Loucy (cell line): ENCODE data around the gene LHX6.

Source experiments
- H2AFZ ChIP-seq: fragments of 200-600 bp; sonication (generic); 2 replicates; pipeline ENCODE4 v1.6.0; 2016; ENCODE audit warnings: antibody characterized with exemption, mild to moderate bottlenecking, low read length, moderate library complexity
- H3F3A ChIP-seq: fragments of 200-600 bp; 2 replicates; pipeline ENCODE4 v1.6.0; 2016; ENCODE audit warnings: antibody characterized with exemption, low read depth, mild to moderate bottlenecking
- H3K27me3 ChIP-seq: fragments of 200-600 bp; sonication (generic); 2 replicates; pipeline ENCODE4 v1.6.1; 2014; ENCODE audit warnings: low read length, mild to moderate bottlenecking; ENCODE audit not compliant: insufficient read depth, poor library complexity, severe bottlenecking
- H3K36me3 ChIP-seq: fragments of 200-600 bp; sonication (generic); 2 replicates; pipeline ENCODE4 v1.6.1; 2016; ENCODE audit warnings: low read length; ENCODE audit not compliant: insufficient read depth
- H3K4me1 ChIP-seq: fragments of 200-600 bp; sonication (generic); 2 replicates; pipeline ENCODE4 v1.5.1; 2014; ENCODE audit warnings: low read length, mild to moderate bottlenecking; ENCODE audit not compliant: insufficient read depth, poor library complexity, severe bottlenecking
- H3K4me2 ChIP-seq: fragments of 200-600 bp; sonication (generic); 2 replicates; pipeline ENCODE4 v1.6.0; 2014; ENCODE audit warnings: antibody characterized with exemption, low read length, low read depth, mild to moderate bottlenecking; ENCODE audit not compliant: poor library complexity, severe bottlenecking
- H3K4me3 ChIP-seq: fragments of 200-600 bp; sonication (generic); 2 replicates; pipeline ENCODE4 v1.5.1; 2014; ENCODE audit warnings: low read length, mild to moderate bottlenecking, mixed read lengths; ENCODE audit not compliant: poor library complexity, severe bottlenecking
- H3K79me2 ChIP-seq: fragments of 200-600 bp; sonication (generic); 2 replicates; pipeline ENCODE4 v1.6.1; 2014; ENCODE audit warnings: low read length; ENCODE audit not compliant: insufficient read depth
- H3K9ac ChIP-seq: fragments of 200-600 bp; sonication (generic); 2 replicates; pipeline ENCODE4 v1.6.0; 2014; ENCODE audit warnings: mild to moderate bottlenecking, low read depth, low read length, moderate library complexity; ENCODE audit not compliant: poor library complexity, severe bottlenecking
- H3K9me2 ChIP-seq: fragments of 200-600 bp; sonication (generic); replicated peaks from 2 replicates; pipeline ENCODE4 v1.6.1; 2016; ENCODE audit warnings: low read depth, low read length, mixed read lengths
- H3K9me3 ChIP-seq: fragments of 200-600 bp; sonication (generic); 2 replicates; pipeline ENCODE4 v1.6.1; 2014; ENCODE audit warnings: mild to moderate bottlenecking, antibody characterized with exemption, low read length, low read depth; ENCODE audit not compliant: insufficient read depth
- H4K20me1 ChIP-seq: fragments of 200-600 bp; sonication (generic); 2 replicates; pipeline ENCODE4 v1.6.0; 2014; ENCODE audit warnings: antibody characterized with exemption, low read length, mild to moderate bottlenecking; ENCODE audit not compliant: insufficient read depth, poor library complexity, severe bottlenecking
- CTCF ChIP-seq: fragments of 200-600 bp; sonication (generic); conservative IDR thresholded peaks from 2 replicates; pipeline ENCODE4 v1.5.1; 2014; ENCODE audit warnings: mild to moderate bottlenecking, antibody characterized with exemption, low read length
- EZH2phosphoT487 ChIP-seq: fragments of 200-600 bp; IDR thresholded peaks from 2 replicates; pipeline ENCODE4 v1.6.1; 2018; ENCODE audit warnings: antibody characterized with exemption, mild to moderate bottlenecking, moderate library complexity, borderline replicate concordance

LHX6 gene

GRCh38 chr9:122264360-122265148, 35.8 kb upstream of the LHX6 start, which contains the start of the genes MRRF and RBM18:
MRRF (plus strand) TSS chr9:122264882; CDS start chr9:122270892, 6,010 bp downstream.
RBM18 (minus strand) TSS chr9:122264840; CDS start chr9:122261492, 3,348 bp downstream.
- H3F3A ChIP-seq, result no peaks in the 10 kb centered on the region
- peaks cover 13% of the 10 kb centered on the region; the same call in 1 of the 2 replicates for H3K36me3 ChIP-seq
- no peaks in the 10 kb centered on the region for H3K9me2 ChIP-seq
- no peaks in the 10 kb centered on the region for H3K27me3 ChIP-seq
- peak within 1 kb of the TSS; percentile 94 for H2AFZ ChIP-seq
- H3K79me2 ChIP-seq, result peaks cover 77% of the 10 kb centered on the region
- TF ChIP-seq EZH2phosphoT487 (no peak), CTCF (no peak)
- peak within 1 kb of the TSS; percentile 86 for H3K4me3 ChIP-seq
- H3K9ac ChIP-seq, result peak within 1 kb of the TSS; percentile 92
- no peaks in the 10 kb centered on the region for H3K9me3 ChIP-seq
- peaks cover 28% of the 10 kb centered on the region for H4K20me1 ChIP-seq
- peak within 1 kb of the TSS; percentile 79 for H3K4me2 ChIP-seq
- H3K4me1 ChIP-seq, result peaks cover 49% of the 10 kb centered on the region

DNA sequence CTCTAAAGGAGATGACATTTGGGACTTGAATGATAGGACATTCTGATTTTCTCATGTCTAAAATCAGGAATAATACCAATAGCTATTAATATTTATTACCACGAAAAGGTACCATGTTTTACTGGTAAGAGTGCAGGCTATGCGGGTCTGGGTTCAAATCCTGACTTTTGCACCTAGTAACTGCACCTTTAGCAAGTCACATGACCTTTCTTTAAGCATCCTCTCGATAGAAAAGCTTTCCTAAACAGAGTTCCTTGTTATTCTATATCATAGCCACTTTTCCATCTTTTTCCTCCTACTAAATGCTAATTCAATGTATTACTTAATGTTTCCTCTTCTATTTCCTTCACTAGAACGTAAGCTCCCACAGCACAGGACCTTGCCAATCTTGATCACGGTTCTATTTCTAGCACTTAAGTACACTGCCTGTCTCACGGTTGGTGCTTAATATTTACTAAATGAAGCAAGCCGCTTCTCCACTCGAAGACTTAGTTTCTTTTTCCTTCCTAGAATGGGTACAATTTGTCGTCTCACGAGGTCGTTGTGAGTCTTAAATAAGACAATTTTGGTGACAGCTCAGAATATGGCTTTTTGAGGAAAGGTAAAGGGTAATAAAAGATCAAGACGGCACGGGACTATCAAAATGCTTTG, 35.1 kb upstream of the LHX6 start:
- Histone ChIP-seq H3K4me3 (peak overlapping the region; percentile 86), H3K4me2 (peak overlapping the region; percentile 79), H3K27me3 (no peaks in the 10 kb centered on the region), H4K20me1 (peaks cover 28% of the 10 kb centered on the region), H3K79me2 (peaks cover 80% of the 10 kb centered on the region), H2AFZ (peak overlapping the region; percentile 94; the same call in 1 of the 2 replicates), H3K9ac (peak overlapping the region; percentile 92), H3K36me3 (peaks cover 19% of the 10 kb centered on the region; the same call in 1 of the 2 replicates), H3K9me3 (no peaks in the 10 kb centered on the region), H3F3A (no peaks in the 10 kb centered on the region), H3K4me1 (peaks cover 49% of the 10 kb centered on the region), H3K9me2 (no peaks in the 10 kb centered on the region)
- TF ChIP-seq CTCF (no peak), EZH2phosphoT487 (no peak)

GRCh38 chr9:122262073-122262472, 33.3 kb upstream of the LHX6 start:
- Histone ChIP-seq H3K4me1 (peaks cover 49% of the 10 kb centered on the region), H3K27me3 (no peaks in the 10 kb centered on the region), H3K9ac (peak overlapping the region; percentile 92), H3F3A (no peaks in the 10 kb centered on the region), H3K36me3 (peaks cover 22% of the 10 kb centered on the region; the same call in 1 of the 2 replicates), H2AFZ (no peak overlapping the region), H3K4me3 (peak overlapping the region; percentile 86), H3K79me2 (peaks cover 75% of the 10 kb centered on the region), H4K20me1 (peaks cover 28% of the 10 kb centered on the region), H3K9me2 (no peaks in the 10 kb centered on the region), H3K9me3 (no peaks in the 10 kb centered on the region), H3K4me2 (peak overlapping the region; percentile 79)
- TF ChIP-seq EZH2phosphoT487 (no peak), CTCF (no peak)
